CD4-positive, alpha-beta T cell (primary cell): ENCODE results near the gene LRP11. TPM values are rescaled to one million over a fixed set of nuclear protein-coding genes. Genes with fewer than 3 reads are reported as not detected.

ENCODE experiments used
- ATAC-seq: fragments of 200-7000 bp; cut with Tn5 transposase; one replicate; pipeline ENCODE4 v1.10.0; 2022; ENCODE audit warnings: mild to moderate bottlenecking; ENCODE audit not compliant: poor library complexity
- CTCF ChIA-PET: fragments of 350-600 bp; sonication (Branson Sonifier 250); formaldehyde crosslinking; loops from one replicate; lab custom pipeline; 2021; ENCODE audit warnings: antibody characterized with exemption, inconsistent platforms; lab: Charles Lee
- POLR2A ChIA-PET: fragments of 350-600 bp; sonication (Branson Sonifier 250); formaldehyde crosslinking; loops from one replicate; lab custom pipeline; 2021; ENCODE audit warnings: antibody characterized with exemption, inconsistent platforms; lab: Charles Lee
- DNase-seq, 14 experiments: peaks; one replicate each; pipeline ENCODE4 v3.0.0-alpha.2; 2013 to 2020; ENCODE audit warnings: mixed read lengths in 2 of 14
- H3K27ac ChIP-seq, 2 donors: one replicate each; pipeline versions ENCODE4 v1.5.1 to v1.7.0; 2013; ENCODE audit warnings: low read length in 2 of 2, low read depth in 1 of 2, mild to moderate bottlenecking in 1 of 2
- H3K27me3 ChIP-seq, 2 experiments: 1 replicate in 1 of 2; 2 replicates in 1 of 2; pipeline versions ENCODE4 v1.6.1 to v1.7.0; 2013; ENCODE audit warnings: low read length in 2 of 2, control low read depth in 1 of 2, mild to moderate bottlenecking in 1 of 2, moderate library complexity in 1 of 2; ENCODE audit not compliant: insufficient read depth in 2 of 2, control insufficient read depth in 1 of 2
- H3K36me3 ChIP-seq: one replicate; pipeline ENCODE4 v1.6.1; 2013; ENCODE audit warnings: low read length, control low read depth; ENCODE audit not compliant: insufficient read depth
- H3K4me1 ChIP-seq: one replicate; pipeline ENCODE4 v1.6.1; 2013; ENCODE audit warnings: low read length, control low read depth; ENCODE audit not compliant: insufficient read depth
- H3K4me3 ChIP-seq: one replicate; pipeline ENCODE4 v1.5.1; 2013; ENCODE audit warnings: mild to moderate bottlenecking, low read length, moderate library complexity
- H3K9me3 ChIP-seq, 2 experiments: 1 replicate in 1 of 2; 2 replicates in 1 of 2; pipeline versions ENCODE4 v1.6.1 to v1.7.0; 2013; ENCODE audit warnings: low read length in 2 of 2, mild to moderate bottlenecking in 2 of 2, control low read depth in 1 of 2, moderate library complexity in 1 of 2; ENCODE audit not compliant: control insufficient read depth in 1 of 2, insufficient read depth in 1 of 2
- H3K27ac Mint-ChIP-seq: one replicate; pipeline ENCODE4 v1.8.0; 2020; ENCODE audit warnings: mixed read lengths
- H3K27me3 Mint-ChIP-seq: one replicate; pipeline ENCODE4 v1.8.0; 2021; ENCODE audit warnings: mixed read lengths
- H3K36me3 Mint-ChIP-seq: one replicate; pipeline ENCODE4 v1.8.0; 2021; ENCODE audit warnings: low read depth, mixed read lengths
- H3K4me1 Mint-ChIP-seq: one replicate; pipeline ENCODE4 v1.8.0; 2021; ENCODE audit warnings: low read depth, mixed read lengths
- H3K4me3 Mint-ChIP-seq: one replicate; pipeline ENCODE4 v1.8.0; 2020; ENCODE audit warnings: mild to moderate bottlenecking, mixed read lengths
- H3K9me3 Mint-ChIP-seq: one replicate; pipeline ENCODE4 v1.8.0; 2020; ENCODE audit warnings: mixed read lengths
- intact Hi-C, 2 experiments: fragments of 100-400 bp; cut with DNase I in 1 of 2; cut with micrococcal nuclease in 1 of 2; formaldehyde crosslinking; loops; one replicate each; pipeline versions ENCODE4 v1.15.1 to v1.9.0; 2023 to 2025; cut with DNase I, micrococcal nuclease
- total RNA-seq, 174 experiments: library from RNA in 2 of 174; stranded (reverse) in 2 of 174; gene quantifications; one replicate each; pipeline ENCODE4 v1.2.3 and lab custom pipeline; 2021 to 2026
- TF ChIP-seq, protein P1 (sequence below): fragments of 200-600 bp; IDR thresholded peaks from one replicate; pipeline ENCODE4 v1.8.0; 2022; ENCODE audit warnings: antibody characterized with exemption, mild to moderate bottlenecking

LRP11 gene
- total RNA-seq, 2 experiments from 2014 or later = 0.75 to 0.99 TPM

DNA sequence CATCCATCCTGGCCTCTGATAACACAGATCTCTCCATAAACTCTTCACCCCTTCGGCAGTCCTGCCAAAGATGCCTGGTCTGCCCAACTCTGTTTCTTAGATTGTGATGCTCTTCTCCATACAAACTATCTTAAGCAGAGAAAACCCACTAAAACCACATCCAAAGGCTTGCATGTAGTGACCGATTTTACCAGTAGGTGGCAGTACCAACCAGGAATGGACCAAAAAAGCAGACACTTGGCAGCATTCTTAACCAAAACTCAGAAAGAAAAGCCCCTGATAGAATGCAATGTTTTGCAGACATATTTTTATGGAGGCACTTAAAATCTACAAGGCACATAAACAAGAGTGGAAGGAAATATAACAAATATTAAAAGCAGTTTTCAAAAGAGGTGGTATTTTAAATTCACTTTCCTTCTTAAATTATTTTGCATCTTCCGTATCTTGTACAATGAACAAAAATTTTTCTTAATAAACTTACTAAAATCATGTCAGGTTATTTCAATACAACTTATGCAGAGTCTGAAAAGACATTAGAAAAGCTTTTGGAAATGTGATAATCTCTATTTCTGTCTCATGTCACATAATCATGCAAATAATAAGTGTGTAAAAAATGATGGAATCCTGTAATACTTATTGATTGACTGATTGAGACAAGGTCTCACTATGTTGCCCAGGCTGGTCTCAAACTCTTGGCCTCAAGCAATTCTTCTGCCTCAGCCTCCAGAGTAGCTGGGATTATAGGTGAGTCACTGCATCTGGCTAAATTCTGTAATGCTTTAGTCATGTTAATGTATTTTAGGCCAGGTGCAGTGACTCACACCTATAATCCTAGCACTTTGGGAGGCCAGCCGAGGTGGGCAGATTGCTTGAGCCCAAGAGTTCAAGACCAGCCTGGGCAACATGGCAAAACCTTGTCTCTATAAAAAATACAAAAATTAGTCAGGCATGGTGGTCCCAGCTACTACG, 29.4 kb downstream of the LRP11 start:
- no peaks in the 10 kb centered on the region for H3K27me3 Mint-ChIP-seq
- no peaks in the 10 kb centered on the region for H3K36me3 Mint-ChIP-seq
- no peaks in the 10 kb centered on the region for H3K9me3 Mint-ChIP-seq
- Histone ChIP-seq H3K27me3 (no peaks in the 10 kb centered on the region), H3K4me3 (no peak overlapping the region), H3K36me3 (no peaks in the 10 kb centered on the region), H3K4me1 (no peaks in the 10 kb centered on the region), H3K9me3 (no peaks in the 10 kb centered on the region), H3K27ac (no peak overlapping the region)
- intact Hi-C loops = loop anchor here (1.0 to 10.0 kb wide), 6 partner anchors 30 to 980 kb away; partner anchors contain the start of gene LRP11 (in 1 of the 2)
- TF ChIP-seq, protein P1, sequence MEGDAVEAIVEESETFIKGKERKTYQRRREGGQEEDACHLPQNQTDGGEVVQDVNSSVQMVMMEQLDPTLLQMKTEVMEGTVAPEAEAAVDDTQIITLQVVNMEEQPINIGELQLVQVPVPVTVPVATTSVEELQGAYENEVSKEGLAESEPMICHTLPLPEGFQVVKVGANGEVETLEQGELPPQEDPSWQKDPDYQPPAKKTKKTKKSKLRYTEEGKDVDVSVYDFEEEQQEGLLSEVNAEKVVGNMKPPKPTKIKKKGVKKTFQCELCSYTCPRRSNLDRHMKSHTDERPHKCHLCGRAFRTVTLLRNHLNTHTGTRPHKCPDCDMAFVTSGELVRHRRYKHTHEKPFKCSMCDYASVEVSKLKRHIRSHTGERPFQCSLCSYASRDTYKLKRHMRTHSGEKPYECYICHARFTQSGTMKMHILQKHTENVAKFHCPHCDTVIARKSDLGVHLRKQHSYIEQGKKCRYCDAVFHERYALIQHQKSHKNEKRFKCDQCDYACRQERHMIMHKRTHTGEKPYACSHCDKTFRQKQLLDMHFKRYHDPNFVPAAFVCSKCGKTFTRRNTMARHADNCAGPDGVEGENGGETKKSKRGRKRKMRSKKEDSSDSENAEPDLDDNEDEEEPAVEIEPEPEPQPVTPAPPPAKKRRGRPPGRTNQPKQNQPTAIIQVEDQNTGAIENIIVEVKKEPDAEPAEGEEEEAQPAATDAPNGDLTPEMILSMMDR = peak; percentile 93
- no peak overlapping the region for H3K27ac Mint-ChIP-seq
- peak; percentile 86 for ATAC-seq
- ChIA-PET POLR2A (no interaction called here), CTCF (interaction anchor here (2.0 kb wide), 1 partner anchor 90 kb away, joined by 6 read pairs; no protein-coding TSS in a partner anchor)
- no peak overlapping the region for H3K4me3 Mint-ChIP-seq
- H3K4me1 Mint-ChIP-seq = peaks cover 5% of the 10 kb centered on the region
- peak; percentile 41 to 85 (median 71) for DNase-seq

DNA sequence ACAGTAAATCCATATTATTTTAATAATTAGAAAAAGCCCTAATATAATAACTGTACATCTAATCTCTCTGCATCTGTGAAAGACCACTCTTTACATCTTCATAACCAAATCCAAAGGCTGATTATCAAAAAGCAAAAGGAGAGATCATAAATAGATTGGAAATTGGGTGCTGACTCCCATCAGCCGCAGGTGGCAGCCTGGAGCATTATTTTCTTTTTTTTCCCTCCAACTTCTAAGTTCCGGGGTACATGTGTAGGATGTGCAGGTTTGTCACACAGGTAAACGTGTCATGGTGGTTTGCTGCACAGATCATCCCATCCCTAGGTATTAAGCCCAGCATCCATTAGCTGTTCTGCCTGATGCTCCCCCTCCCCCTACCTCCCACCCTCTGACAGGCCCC, 30.5 kb downstream of the LRP11 start:
- H3K4me3 Mint-ChIP-seq = no peak overlapping the region
- H3K9me3 ChIP-seq = no peaks in the 10 kb centered on the region
- H3K27ac ChIP-seq = no peak overlapping the region
- no peaks in the 10 kb centered on the region for H3K27me3 Mint-ChIP-seq
- no peaks in the 10 kb centered on the region for H3K4me1 ChIP-seq
- ChIA-PET POLR2A (no interaction called here), CTCF (interaction anchor here (2.0 kb wide), 1 partner anchor 91 kb away, joined by 6 read pairs; no protein-coding TSS in a partner anchor)
- no peaks in the 10 kb centered on the region for H3K36me3 ChIP-seq
- TF ChIP-seq, protein P1 = no peak
- H3K4me1 Mint-ChIP-seq = peaks cover 5% of the 10 kb centered on the region
- intact Hi-C loops = loop anchor here (1.0 to 10.0 kb wide), 6 partner anchors 31 to 981 kb away; partner anchors contain the start of gene LRP11 (in 1 of the 2)
- no peak for DNase-seq
- H3K27me3 ChIP-seq = no peaks in the 10 kb centered on the region
- no peaks in the 10 kb centered on the region for H3K9me3 Mint-ChIP-seq
- H3K36me3 Mint-ChIP-seq = no peaks in the 10 kb centered on the region
- no peak overlapping the region for H3K27ac Mint-ChIP-seq
- H3K4me3 ChIP-seq = no peak overlapping the region
- ATAC-seq = no peak

DNA sequence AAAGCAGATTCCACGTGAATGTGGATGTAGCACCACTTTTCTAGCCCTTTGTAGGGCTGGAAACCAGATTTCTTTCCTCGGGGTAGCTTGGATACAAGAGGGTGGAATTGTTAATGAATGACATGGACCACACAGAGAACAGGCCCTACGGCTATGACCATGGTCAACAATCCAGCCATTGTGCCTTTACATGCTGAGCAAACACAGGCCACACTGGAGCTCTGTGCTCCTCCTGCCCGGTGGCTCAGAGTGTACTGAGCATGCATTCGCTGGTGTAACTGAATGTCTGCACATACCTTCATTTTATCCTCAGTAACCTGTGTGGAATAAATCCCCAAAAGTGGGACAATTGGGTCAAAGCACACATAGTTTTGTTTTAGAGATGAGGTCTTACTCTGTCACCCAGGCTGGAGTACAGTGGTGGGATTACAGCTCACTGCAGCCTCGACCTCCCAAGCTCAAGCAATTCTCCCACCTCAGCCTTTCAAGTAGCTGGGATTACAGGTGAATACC, 32.8 kb downstream of the LRP11 start:
- Histone ChIP-seq H3K27me3 (no peaks in the 10 kb centered on the region), H3K4me1 (no peaks in the 10 kb centered on the region), H3K4me3 (no peak overlapping the region), H3K27ac (no peak overlapping the region), H3K9me3 (no peaks in the 10 kb centered on the region), H3K36me3 (no peaks in the 10 kb centered on the region)
- DNase-seq = no peak
- H3K4me3 Mint-ChIP-seq = no peak overlapping the region
- H3K36me3 Mint-ChIP-seq = no peaks in the 10 kb centered on the region
- POLR2A ChIA-PET = no interaction called here
- H3K27ac Mint-ChIP-seq = no peak overlapping the region
- CTCF ChIA-PET = no interaction called here
- no peaks in the 10 kb centered on the region for H3K27me3 Mint-ChIP-seq
- ATAC-seq = no peak
- no peaks in the 10 kb centered on the region for H3K9me3 Mint-ChIP-seq
- intact Hi-C loops = loop anchor here in 1 of 2 experiments (10.0 kb wide), 1 partner anchor 983 kb away; no protein-coding TSS in a partner anchor
- TF ChIP-seq, protein P1 = no peak
- peaks cover 5% of the 10 kb centered on the region for H3K4me1 Mint-ChIP-seq
